Measurements from ENCODE around the gene USP10. TPM values are rescaled to one million over a fixed set of nuclear protein-coding genes. Genes with fewer than 3 reads are reported as not detected.
A peak's percentile ranks its signal among the peaks of the same experiment; 100 is the strongest.

Gene USP10
- total RNA-seq (10 to 100 TPM; 79.5 to 87.3 TPM), polyA plus RNA-seq (10 to 100 TPM; 61.3 to 89.8 (median 80.7) TPM), total RNA-seq (84.4 to 171 (median 107) reads per million in 6 experiments)

GRCh38 chr16:84699712-84700445, at the start of gene USP10:
Gene USP10, plus strand, starts transcription at chr16:84700000. Its CDS starts 91 bp downstream, at chr16:84700091.
- Mint-ChIP-seq H3K36me3 (peaks cover 0 to 4% (median 4%) of the 10 kb centered on the region in 3 donors), H3K4me1 (peaks cover 15 to 49% (median 37%) of the 10 kb centered on the region in 4 donors), H3K27ac (peak within 1 kb of the TSS; percentile 87 to 98 (median 97)), H3K9me3 (no peaks in the 10 kb centered on the region), H3K27me3 (no peaks in the 10 kb centered on the region), H3K4me3 (peak within 1 kb of the TSS; percentile 92 to 99 (median 98))
- DNase-seq (peak; percentile 74 to 91 (median 87)), ATAC-seq (peak; percentile 85)
- POLR2A ChIA-PET = interaction anchor here (0.7 to 1.6 kb wide), 8 partner anchors 10 to 58 kb away, joined by 3 to 5 read pairs (median 3); partner anchors contain the start of gene KLHL36

- Mint-ChIP-seq H3K27me3 (no peaks in the 10 kb centered on the region), H3K4me1 (peaks cover 31 to 69% (median 63%) of the 10 kb centered on the region in 4 donors), H3K4me3 (peak overlapping the region; percentile 67 to 85 (median 78)), H3K36me3 (peaks cover 8 to 47% (median 14%) of the 10 kb centered on the region in 3 donors), H3K9me3 (peaks cover 0 to 1% (median 0%) of the 10 kb centered on the region in 9 donors), H3K27ac (peak overlapping the region; percentile 23 to 91 (median 74))
- DNase-seq (no peak), ATAC-seq (no peak)
- POLR2A ChIA-PET = interaction anchor here (0.5 to 1.5 kb wide), 6 partner anchors 9 to 89 kb away, joined by 3 to 8 read pairs (median 4); no protein-coding TSS in a partner anchor
Observed at GRCh38 chr16:84650062-84650991, 49.5 kb upstream of the USP10 start.

- ATAC-seq (peak; percentile 66 to 74), DNase-seq (peak in 8 of 10 donors; percentile 48 to 86 (median 71))
- Mint-ChIP-seq H3K4me3 (peak overlapping the region; percentile 43 to 87 (median 66)), H3K36me3 (peaks cover 8 to 57% (median 18%) of the 10 kb centered on the region in 3 donors), H3K9me3 (peaks cover 0 to 1% (median 0%) of the 10 kb centered on the region in 9 donors), H3K27ac (peak overlapping the region; percentile 17 to 92 (median 73)), H3K4me1 (peaks cover 28 to 84% (median 74%) of the 10 kb centered on the region in 4 donors), H3K27me3 (no peaks in the 10 kb centered on the region)
- POLR2A ChIA-PET = interaction anchor here (0.7 to 2.0 kb wide), 7 partner anchors 8 to 138 kb away, joined by 3 to 5 read pairs (median 4); no protein-coding TSS in a partner anchor
Observed at GRCh38 chr16:84652566-84652965, 47.2 kb upstream of the USP10 start.

- no peak for ATAC-seq
- H3K27me3 Mint-ChIP-seq = no peaks in the 10 kb centered on the region
- H3K9me3 Mint-ChIP-seq = peaks cover 0 to 1% (median 0%) of the 10 kb centered on the region in 9 donors
- peak overlapping the region in 4 of 10 donors; percentile 25 to 86 (median 41) for H3K27ac Mint-ChIP-seq
- H3K36me3 Mint-ChIP-seq = peaks cover 5 to 74% (median 28%) of the 10 kb centered on the region in 3 donors
- H3K4me1 Mint-ChIP-seq = peaks cover 27 to 93% (median 82%) of the 10 kb centered on the region in 4 donors
- peak overlapping the region in 5 of 10 donors; percentile 18 to 51 (median 30) for H3K4me3 Mint-ChIP-seq
- POLR2A ChIA-PET = interaction anchor here (0.7 to 2.0 kb wide), 4 partner anchors 11 to 537 kb away, joined by 3 to 5 read pairs (median 4); no protein-coding TSS in a partner anchor
- DNase-seq = no peak
Observed at GRCh38 chr16:84654238-84654637, 45.6 kb upstream of the USP10 start.

GRCh38 chr16:84654998-84655397, 44.8 kb upstream of the USP10 start:
- no peak for ATAC-seq
- POLR2A ChIA-PET = no interaction called here

GRCh38 chr16:84656649-84657048, 43.2 kb upstream of the USP10 start:
- POLR2A ChIA-PET = interaction anchor here (0.6 kb wide), 1 partner anchor 35 kb away, joined by 3 read pairs; no protein-coding TSS in a partner anchor
- DNase-seq (peak in 1 of 10 donors; percentile 22), ATAC-seq (peak; percentile 11 to 33)
- Mint-ChIP-seq H3K27me3 (no peaks in the 10 kb centered on the region), H3K9me3 (no peaks in the 10 kb centered on the region), H3K27ac (peak overlapping the region in 9 of 10 donors; percentile 15 to 92 (median 60)), H3K4me1 (peaks cover 17 to 85% (median 74%) of the 10 kb centered on the region in 4 donors), H3K4me3 (peak overlapping the region in 9 of 10 donors; percentile 16 to 81 (median 61)), H3K36me3 (peaks cover 0 to 83% (median 26%) of the 10 kb centered on the region in 3 donors)

More at GRCh38 chr16:84654998-84655397, 44.8 kb upstream of the USP10 start:
- Mint-ChIP-seq H3K4me3 (peak overlapping the region in 8 of 10 donors; percentile 7 to 56 (median 40)), H3K36me3 (peaks cover 5 to 82% (median 28%) of the 10 kb centered on the region in 3 donors), H3K9me3 (peaks cover 0 to 1% (median 0%) of the 10 kb centered on the region in 9 donors), H3K27ac (peak overlapping the region in 4 of 10 donors; percentile 25 to 87 (median 59)), H3K27me3 (no peaks in the 10 kb centered on the region), H3K4me1 (peaks cover 28 to 90% (median 78%) of the 10 kb centered on the region in 4 donors)
- no peak for DNase-seq

- H3K4me3 Mint-ChIP-seq = peak overlapping the region in 6 of 10 donors; percentile 45 to 81 (median 64)
- POLR2A ChIA-PET = interaction anchor here (1.0 kb wide), 1 partner anchor 9 kb away, joined by 5 read pairs; the partner anchor contains the start of gene KLHL36
- no peak for ATAC-seq
Observed at GRCh38 chr16:84657229-84657837, 42.5 kb upstream of the USP10 start.

GRCh38 chr16:84658690-84659089, 41.1 kb upstream of the USP10 start:
- peaks cover 11 to 67% (median 59%) of the 10 kb centered on the region in 4 donors for H3K4me1 Mint-ChIP-seq

More at GRCh38 chr16:84657229-84657837, 42.5 kb upstream of the USP10 start:
- H3K36me3 Mint-ChIP-seq = peaks cover 0 to 84% (median 30%) of the 10 kb centered on the region in 3 donors
- no peaks in the 10 kb centered on the region for H3K9me3 Mint-ChIP-seq
- H3K27me3 Mint-ChIP-seq = no peaks in the 10 kb centered on the region
- peaks cover 18 to 78% (median 68%) of the 10 kb centered on the region in 4 donors for H3K4me1 Mint-ChIP-seq
- H3K27ac Mint-ChIP-seq = peak overlapping the region in 3 of 10 donors; percentile 3 to 82 (median 44)
- DNase-seq = no peak

GRCh38 chr16:84659656-84660300, 40.0 kb upstream of the USP10 start:
- POLR2A ChIA-PET = no interaction called here
- Mint-ChIP-seq H3K27me3 (no peaks in the 10 kb centered on the region), H3K4me3 (peak overlapping the region in 1 of 10 donors; percentile 12), H3K36me3 (peaks cover 0 to 88% (median 32%) of the 10 kb centered on the region in 3 donors), H3K9me3 (no peaks in the 10 kb centered on the region), H3K27ac (peak overlapping the region in 4 of 10 donors; percentile 4 to 61 (median 30)), H3K4me1 (peaks cover 12 to 64% (median 60%) of the 10 kb centered on the region in 4 donors)
- ATAC-seq = no peak
- DNase-seq = no peak

More at GRCh38 chr16:84658690-84659089, 41.1 kb upstream of the USP10 start:
- peak overlapping the region in 3 of 10 donors; percentile 26 to 42 (median 41) for H3K4me3 Mint-ChIP-seq
- no peaks in the 10 kb centered on the region for H3K9me3 Mint-ChIP-seq
- POLR2A ChIA-PET = interaction anchor here (0.7 kb wide), 1 partner anchor 42 kb away, joined by 3 read pairs; no protein-coding TSS in a partner anchor
- H3K36me3 Mint-ChIP-seq = peaks cover 0 to 86% (median 30%) of the 10 kb centered on the region in 3 donors
- no peak for DNase-seq
- H3K27ac Mint-ChIP-seq = peak overlapping the region in 7 of 10 donors; percentile 17 to 84 (median 61)
- no peaks in the 10 kb centered on the region for H3K27me3 Mint-ChIP-seq
- no peak for ATAC-seq

- no peak for ATAC-seq
- Mint-ChIP-seq H3K4me1 (peaks cover 12 to 54% (median 52%) of the 10 kb centered on the region in 4 donors), H3K9me3 (no peaks in the 10 kb centered on the region), H3K4me3 (no peak overlapping the region), H3K36me3 (peaks cover 0 to 84% (median 26%) of the 10 kb centered on the region in 3 donors), H3K27me3 (no peaks in the 10 kb centered on the region), H3K27ac (peak overlapping the region in 2 of 10 donors; percentile 40 to 43)
- POLR2A ChIA-PET = no interaction called here
- no peak for DNase-seq
Observed at GRCh38 chr16:84660973-84661372, 38.8 kb upstream of the USP10 start.

Measured in naive thymus-derived CD8-positive, alpha-beta T cell (primary cell).